Esophagus muscularis mucosa (tissue), 3 donors: Measurements from ENCODE around the gene PTPN14.

Experiments used
- POLR2A ChIP-seq: fragments of 450-650 bp; IDR thresholded peaks from one replicate; pipeline ENCODE4 v1.6.1; 2017; ENCODE audit warnings: antibody characterized with exemption, moderate library complexity, mild to moderate bottlenecking, low read depth
- POLR2AphosphoS5 ChIP-seq, 2 donors: sonication (generic); formaldehyde crosslinking; IDR thresholded peaks; one replicate each; pipeline ENCODE4 v1.6.1; 2017; ENCODE audit warnings: antibody characterized with exemption in 2 of 2
- TF ChIP-seq, protein P1 (sequence below), 3 experiments: fragments of 200-600 bp in 2 of 3; fragments of 450-650 bp in 1 of 3; sonication (generic) in 2 of 3; IDR thresholded peaks; one replicate each; pipeline ENCODE4 v1.5.1; 2017 to 2019; ENCODE audit warnings: antibody characterized with exemption in 3 of 3, mild to moderate bottlenecking in 2 of 3, moderate library complexity in 1 of 3

DNA sequence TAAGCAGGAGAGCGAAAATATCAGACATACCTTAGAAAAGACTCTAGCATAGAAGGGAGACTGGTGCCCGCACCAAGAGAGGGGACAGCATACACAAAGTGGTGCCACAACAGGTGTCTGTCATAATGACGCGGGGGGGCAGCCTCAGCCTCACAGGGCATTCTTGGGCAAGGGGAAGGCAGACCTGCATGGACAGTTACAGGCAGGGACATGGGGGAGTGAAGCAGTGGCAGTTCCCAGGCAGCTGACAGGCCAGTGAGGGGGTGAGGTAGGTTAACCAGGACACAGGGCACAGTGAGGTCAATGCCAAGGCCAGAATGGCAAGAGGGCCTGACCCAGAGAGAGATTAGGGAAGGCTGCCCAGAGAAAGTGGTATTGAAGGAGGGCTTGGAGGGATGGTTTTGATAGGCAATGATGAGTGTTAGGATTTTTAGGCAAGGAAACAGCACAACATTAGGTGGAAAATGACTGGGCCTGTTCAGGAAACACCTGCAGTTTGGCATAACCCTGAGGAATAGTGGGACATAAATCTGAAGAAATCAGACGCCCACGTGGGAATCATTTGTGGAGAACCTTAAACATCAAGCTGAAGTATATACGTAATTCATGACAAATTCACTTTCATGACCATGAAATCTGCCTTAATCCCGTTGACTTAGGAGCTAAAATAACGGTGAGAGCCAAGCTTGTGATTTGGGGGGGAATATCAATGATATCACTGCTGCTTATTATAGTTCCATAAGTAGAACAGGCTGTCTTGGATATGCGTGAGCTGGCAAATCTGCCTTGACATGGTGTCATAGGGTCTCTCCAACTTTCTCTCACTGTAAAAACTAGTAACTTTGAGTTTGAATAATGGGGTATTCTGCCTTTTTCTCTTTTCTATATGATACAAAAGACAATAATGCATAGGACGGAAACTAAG, 8.9 kb downstream of the PTPN14 start:
- TF ChIP-seq, protein P1, sequence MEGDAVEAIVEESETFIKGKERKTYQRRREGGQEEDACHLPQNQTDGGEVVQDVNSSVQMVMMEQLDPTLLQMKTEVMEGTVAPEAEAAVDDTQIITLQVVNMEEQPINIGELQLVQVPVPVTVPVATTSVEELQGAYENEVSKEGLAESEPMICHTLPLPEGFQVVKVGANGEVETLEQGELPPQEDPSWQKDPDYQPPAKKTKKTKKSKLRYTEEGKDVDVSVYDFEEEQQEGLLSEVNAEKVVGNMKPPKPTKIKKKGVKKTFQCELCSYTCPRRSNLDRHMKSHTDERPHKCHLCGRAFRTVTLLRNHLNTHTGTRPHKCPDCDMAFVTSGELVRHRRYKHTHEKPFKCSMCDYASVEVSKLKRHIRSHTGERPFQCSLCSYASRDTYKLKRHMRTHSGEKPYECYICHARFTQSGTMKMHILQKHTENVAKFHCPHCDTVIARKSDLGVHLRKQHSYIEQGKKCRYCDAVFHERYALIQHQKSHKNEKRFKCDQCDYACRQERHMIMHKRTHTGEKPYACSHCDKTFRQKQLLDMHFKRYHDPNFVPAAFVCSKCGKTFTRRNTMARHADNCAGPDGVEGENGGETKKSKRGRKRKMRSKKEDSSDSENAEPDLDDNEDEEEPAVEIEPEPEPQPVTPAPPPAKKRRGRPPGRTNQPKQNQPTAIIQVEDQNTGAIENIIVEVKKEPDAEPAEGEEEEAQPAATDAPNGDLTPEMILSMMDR (IDR thresholded peaks at IDR 0.05) = no peak
- TF ChIP-seq POLR2AphosphoS5 (IDR thresholded peaks at IDR 0.05) = no peak
- TF ChIP-seq POLR2A = no peak
